ENCODE measurements around the gene MS4A18.

GRCh38 chr11:60743058-60743457, 18.5 kb downstream of the MS4A18 start:
- TF ChIP-seq, protein P1, sequence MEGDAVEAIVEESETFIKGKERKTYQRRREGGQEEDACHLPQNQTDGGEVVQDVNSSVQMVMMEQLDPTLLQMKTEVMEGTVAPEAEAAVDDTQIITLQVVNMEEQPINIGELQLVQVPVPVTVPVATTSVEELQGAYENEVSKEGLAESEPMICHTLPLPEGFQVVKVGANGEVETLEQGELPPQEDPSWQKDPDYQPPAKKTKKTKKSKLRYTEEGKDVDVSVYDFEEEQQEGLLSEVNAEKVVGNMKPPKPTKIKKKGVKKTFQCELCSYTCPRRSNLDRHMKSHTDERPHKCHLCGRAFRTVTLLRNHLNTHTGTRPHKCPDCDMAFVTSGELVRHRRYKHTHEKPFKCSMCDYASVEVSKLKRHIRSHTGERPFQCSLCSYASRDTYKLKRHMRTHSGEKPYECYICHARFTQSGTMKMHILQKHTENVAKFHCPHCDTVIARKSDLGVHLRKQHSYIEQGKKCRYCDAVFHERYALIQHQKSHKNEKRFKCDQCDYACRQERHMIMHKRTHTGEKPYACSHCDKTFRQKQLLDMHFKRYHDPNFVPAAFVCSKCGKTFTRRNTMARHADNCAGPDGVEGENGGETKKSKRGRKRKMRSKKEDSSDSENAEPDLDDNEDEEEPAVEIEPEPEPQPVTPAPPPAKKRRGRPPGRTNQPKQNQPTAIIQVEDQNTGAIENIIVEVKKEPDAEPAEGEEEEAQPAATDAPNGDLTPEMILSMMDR (IDR thresholded peaks at IDR 0.05), result no peak
- no peak for TF ChIP-seq POLR2A (IDR thresholded peaks at IDR 0.05)

Data from prostate gland (tissue), 2 donors.